ENCODE data around the gene BTBD9.

DNA sequence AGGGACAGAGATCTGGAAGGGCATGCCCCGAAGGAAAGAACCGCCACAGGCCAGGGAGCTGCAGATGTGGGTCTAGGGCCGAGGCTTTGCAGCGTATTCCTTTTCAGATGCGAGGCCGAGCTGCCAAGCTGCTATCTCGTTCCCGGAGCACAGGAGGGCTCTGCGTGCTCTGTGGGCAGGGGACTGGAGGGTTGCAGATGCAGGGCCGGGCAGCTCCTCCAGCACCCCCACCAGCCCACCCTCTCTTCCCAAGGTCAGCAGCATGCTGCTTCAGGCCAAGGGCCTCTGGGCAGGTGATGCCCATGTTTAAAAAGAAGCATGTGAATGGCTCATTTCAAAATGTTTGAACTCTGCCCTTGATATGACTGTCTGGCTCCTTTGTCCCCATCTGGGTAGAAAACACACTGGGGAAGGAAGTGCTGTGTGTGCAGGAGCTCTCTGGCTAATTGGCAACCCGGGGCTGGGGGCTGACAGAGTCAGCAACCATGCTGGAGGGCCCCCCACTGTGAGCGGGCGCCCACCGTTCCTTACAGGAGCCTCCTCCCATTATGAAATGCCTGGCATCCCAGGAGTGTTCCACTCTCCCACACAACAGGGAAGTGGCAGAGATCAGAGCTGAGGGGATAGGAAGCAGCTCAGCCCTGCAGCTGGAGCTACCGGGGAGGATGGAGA is 466.9 kb downstream of the BTBD9 start:
- TF ChIP-seq, protein P1, sequence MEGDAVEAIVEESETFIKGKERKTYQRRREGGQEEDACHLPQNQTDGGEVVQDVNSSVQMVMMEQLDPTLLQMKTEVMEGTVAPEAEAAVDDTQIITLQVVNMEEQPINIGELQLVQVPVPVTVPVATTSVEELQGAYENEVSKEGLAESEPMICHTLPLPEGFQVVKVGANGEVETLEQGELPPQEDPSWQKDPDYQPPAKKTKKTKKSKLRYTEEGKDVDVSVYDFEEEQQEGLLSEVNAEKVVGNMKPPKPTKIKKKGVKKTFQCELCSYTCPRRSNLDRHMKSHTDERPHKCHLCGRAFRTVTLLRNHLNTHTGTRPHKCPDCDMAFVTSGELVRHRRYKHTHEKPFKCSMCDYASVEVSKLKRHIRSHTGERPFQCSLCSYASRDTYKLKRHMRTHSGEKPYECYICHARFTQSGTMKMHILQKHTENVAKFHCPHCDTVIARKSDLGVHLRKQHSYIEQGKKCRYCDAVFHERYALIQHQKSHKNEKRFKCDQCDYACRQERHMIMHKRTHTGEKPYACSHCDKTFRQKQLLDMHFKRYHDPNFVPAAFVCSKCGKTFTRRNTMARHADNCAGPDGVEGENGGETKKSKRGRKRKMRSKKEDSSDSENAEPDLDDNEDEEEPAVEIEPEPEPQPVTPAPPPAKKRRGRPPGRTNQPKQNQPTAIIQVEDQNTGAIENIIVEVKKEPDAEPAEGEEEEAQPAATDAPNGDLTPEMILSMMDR (IDR thresholded peaks at IDR 0.05; ENCODE audit: borderline replicate concordance, extremely low read depth, low read length, poor library complexity, severe bottlenecking): no peak
- TF ChIP-seq EZH2 (IDR thresholded peaks at IDR 0.05; ENCODE audit: borderline replicate concordance, low read depth, low read length, severe bottlenecking): no peak

Measured in DND-41 (cell line).